ENCODE data around the gene STRN.

The STRN gene

DNA sequence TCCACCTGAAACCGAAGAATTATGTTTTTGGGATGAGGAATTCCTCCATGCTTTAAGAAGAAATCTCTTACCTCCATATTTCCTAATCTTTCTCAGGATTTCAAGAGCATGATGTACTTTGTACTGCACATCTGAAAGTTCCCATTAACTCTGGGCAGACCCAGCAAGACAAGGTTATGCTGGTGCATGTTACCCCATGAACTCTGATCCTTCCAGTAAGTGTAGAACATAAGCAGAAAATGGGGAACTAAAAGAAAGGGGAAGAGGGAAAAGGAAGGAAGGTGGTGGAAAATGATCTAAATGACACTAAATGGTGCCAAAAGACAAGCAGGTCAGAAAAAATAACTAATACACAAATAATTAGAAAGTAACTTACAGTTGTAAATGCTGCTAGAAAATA lies 50.7 kb downstream of the STRN start:
- TF ChIP-seq, protein P1, sequence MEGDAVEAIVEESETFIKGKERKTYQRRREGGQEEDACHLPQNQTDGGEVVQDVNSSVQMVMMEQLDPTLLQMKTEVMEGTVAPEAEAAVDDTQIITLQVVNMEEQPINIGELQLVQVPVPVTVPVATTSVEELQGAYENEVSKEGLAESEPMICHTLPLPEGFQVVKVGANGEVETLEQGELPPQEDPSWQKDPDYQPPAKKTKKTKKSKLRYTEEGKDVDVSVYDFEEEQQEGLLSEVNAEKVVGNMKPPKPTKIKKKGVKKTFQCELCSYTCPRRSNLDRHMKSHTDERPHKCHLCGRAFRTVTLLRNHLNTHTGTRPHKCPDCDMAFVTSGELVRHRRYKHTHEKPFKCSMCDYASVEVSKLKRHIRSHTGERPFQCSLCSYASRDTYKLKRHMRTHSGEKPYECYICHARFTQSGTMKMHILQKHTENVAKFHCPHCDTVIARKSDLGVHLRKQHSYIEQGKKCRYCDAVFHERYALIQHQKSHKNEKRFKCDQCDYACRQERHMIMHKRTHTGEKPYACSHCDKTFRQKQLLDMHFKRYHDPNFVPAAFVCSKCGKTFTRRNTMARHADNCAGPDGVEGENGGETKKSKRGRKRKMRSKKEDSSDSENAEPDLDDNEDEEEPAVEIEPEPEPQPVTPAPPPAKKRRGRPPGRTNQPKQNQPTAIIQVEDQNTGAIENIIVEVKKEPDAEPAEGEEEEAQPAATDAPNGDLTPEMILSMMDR (IDR thresholded peaks at IDR 0.05; ENCODE audit: low read depth, low read length) = no peak
- no peak for TF ChIP-seq EZH2phosphoT487 (IDR thresholded peaks at IDR 0.05; ENCODE audit: low read depth)
- no peaks in the 10 kb centered on the region for H3K9me3 ChIP-seq (ENCODE audit: insufficient read depth, low read length)
- H4K20me1 ChIP-seq (ENCODE audit: insufficient read depth, low read length) = no peaks in the 10 kb centered on the region
- no peak overlapping the region for H3K4me3 ChIP-seq (ENCODE audit: low read length)
- H3K4me1 ChIP-seq (ENCODE audit: low read length) = peaks cover 8% of the 10 kb centered on the region
- no peaks in the 10 kb centered on the region for H3K79me2 ChIP-seq (ENCODE audit: low read length)
- H3K27ac ChIP-seq (ENCODE audit: low read length) = no peak overlapping the region
- H3K36me3 ChIP-seq (replicated peaks; ENCODE audit: low read depth, low read length) = no peaks in the 10 kb centered on the region
- H2AFZ ChIP-seq (ENCODE audit: low read depth, low read length) = no peak overlapping the region
- no peak overlapping the region for H3K9ac ChIP-seq (ENCODE audit: low read length)
- no peak overlapping the region for H3K4me2 ChIP-seq (ENCODE audit: low read length)
- H3K27me3 ChIP-seq (ENCODE audit: low read depth, low read length) = no peaks in the 10 kb centered on the region

DNA sequence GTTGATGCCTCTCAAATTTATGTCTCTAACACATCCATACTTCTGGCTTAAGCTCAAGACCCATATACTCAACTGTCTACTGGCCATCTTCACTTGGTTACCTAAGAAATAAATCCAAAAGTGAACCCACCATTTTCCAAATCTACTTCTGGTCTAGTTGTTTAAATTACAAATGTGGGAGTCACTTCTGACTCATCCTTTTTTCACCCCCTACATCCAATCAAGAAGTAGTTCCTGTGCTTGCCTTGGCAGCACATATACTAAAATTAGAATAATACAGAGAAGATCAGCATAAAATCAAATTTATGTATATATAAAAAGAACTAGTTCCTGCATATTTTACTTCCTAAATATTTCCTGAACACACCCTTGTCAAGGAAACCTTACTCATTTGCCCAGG lies 53.6 kb downstream of the STRN start:
- no peak overlapping the region for H3K9ac ChIP-seq (ENCODE audit: low read length)
- TF ChIP-seq, protein P1 (IDR thresholded peaks at IDR 0.05; ENCODE audit: low read depth, low read length) = no peak
- no peaks in the 10 kb centered on the region for H3K36me3 ChIP-seq (replicated peaks; ENCODE audit: low read depth, low read length)
- H3K79me2 ChIP-seq (ENCODE audit: low read length) = no peaks in the 10 kb centered on the region
- H3K4me2 ChIP-seq (ENCODE audit: low read length) = no peak overlapping the region
- no peak overlapping the region for H2AFZ ChIP-seq (ENCODE audit: low read depth, low read length)
- no peak overlapping the region for H3K4me3 ChIP-seq (ENCODE audit: low read length)
- H3K27ac ChIP-seq (ENCODE audit: low read length) = no peak overlapping the region
- no peaks in the 10 kb centered on the region for H3K9me3 ChIP-seq (ENCODE audit: insufficient read depth, low read length)
- H3K27me3 ChIP-seq (ENCODE audit: low read depth, low read length) = no peaks in the 10 kb centered on the region
- H3K4me1 ChIP-seq (ENCODE audit: low read length) = peaks cover 4% of the 10 kb centered on the region; the same call in 1 of the 2 replicates
- no peaks in the 10 kb centered on the region for H4K20me1 ChIP-seq (ENCODE audit: insufficient read depth, low read length)

DNA sequence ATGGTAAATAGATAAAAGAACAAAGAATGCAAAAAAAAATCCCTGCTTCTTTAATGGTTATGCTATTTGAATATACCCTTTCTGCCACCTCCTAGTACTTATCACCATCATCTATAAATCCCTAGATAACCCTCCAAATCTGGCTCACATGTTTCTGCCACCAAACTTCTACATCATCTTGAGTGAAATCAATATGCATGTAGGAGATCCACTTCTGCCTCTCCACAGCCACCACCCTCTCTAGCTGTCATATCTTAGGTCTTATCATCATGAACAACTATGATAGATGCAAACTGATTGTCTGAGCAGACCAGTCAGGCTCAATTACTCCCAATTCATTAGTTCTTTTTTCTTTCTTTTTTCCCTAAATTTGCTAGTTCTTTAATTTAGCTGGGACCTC lies 55.3 kb downstream of the STRN start:
- TF ChIP-seq EZH2phosphoT487 (IDR thresholded peaks at IDR 0.05; ENCODE audit: low read depth) = no peak
- TF ChIP-seq, protein P1 (IDR thresholded peaks at IDR 0.05; ENCODE audit: low read depth, low read length) = no peak
- H3K9ac ChIP-seq (ENCODE audit: low read length) = no peak overlapping the region
- H2AFZ ChIP-seq (ENCODE audit: low read depth, low read length) = no peak overlapping the region
- no peaks in the 10 kb centered on the region for H3K36me3 ChIP-seq (replicated peaks; ENCODE audit: low read depth, low read length)
- H3K4me2 ChIP-seq (ENCODE audit: low read length) = no peak overlapping the region
- no peaks in the 10 kb centered on the region for H4K20me1 ChIP-seq (ENCODE audit: insufficient read depth, low read length)
- H3K27ac ChIP-seq (ENCODE audit: low read length) = no peak overlapping the region
- H3K9me3 ChIP-seq (ENCODE audit: insufficient read depth, low read length) = no peaks in the 10 kb centered on the region
- no peaks in the 10 kb centered on the region for H3K79me2 ChIP-seq (ENCODE audit: low read length)
- H3K4me3 ChIP-seq (ENCODE audit: low read length) = no peak overlapping the region
- H3K4me1 ChIP-seq (ENCODE audit: low read length) = peaks cover 4% of the 10 kb centered on the region; the same call in 1 of the 2 replicates
- no peaks in the 10 kb centered on the region for H3K27me3 ChIP-seq (ENCODE audit: low read depth, low read length)

DNA sequence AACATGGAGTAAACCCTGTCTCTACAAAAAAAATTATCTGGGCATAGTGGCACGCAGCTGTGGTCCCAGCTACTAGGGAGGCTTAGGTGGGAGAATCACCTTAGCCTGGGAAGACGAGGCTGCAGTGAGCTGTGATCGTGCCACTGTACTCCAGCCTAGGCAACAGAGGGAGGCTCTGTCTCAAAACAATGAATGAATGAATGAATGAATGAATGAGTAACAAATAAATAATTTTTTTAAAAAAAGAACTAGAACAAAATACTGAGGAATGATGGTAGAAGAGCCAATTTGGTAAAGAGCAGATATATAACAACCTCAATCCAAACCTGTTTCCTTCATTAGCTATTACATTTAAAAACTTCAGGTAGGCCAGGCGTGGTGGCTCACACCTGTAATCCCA lies 60.1 kb downstream of the STRN start:
- Histone ChIP-seq H3K27me3 (ENCODE audit: low read depth, low read length) (no peaks in the 10 kb centered on the region), H4K20me1 (ENCODE audit: insufficient read depth, low read length) (no peaks in the 10 kb centered on the region), H2AFZ (ENCODE audit: low read depth, low read length) (no peak overlapping the region), H3K79me2 (ENCODE audit: low read length) (no peaks in the 10 kb centered on the region), H3K4me1 (ENCODE audit: low read length) (no peaks in the 10 kb centered on the region), H3K9ac (ENCODE audit: low read length) (no peak overlapping the region), H3K27ac (ENCODE audit: low read length) (no peak overlapping the region), H3K36me3 (replicated peaks; ENCODE audit: low read depth, low read length) (no peaks in the 10 kb centered on the region), H3K9me3 (ENCODE audit: insufficient read depth, low read length) (no peaks in the 10 kb centered on the region), H3K4me2 (ENCODE audit: low read length) (no peak overlapping the region), H3K4me3 (ENCODE audit: low read length) (no peak overlapping the region)
- TF ChIP-seq, protein P1 (IDR thresholded peaks at IDR 0.05; ENCODE audit: low read depth, low read length) = no peak
- no peak for TF ChIP-seq EZH2phosphoT487 (IDR thresholded peaks at IDR 0.05; ENCODE audit: low read depth)
